Renal pelvis (tissue), 4 donors: ENCODE measurements around the gene CROCC2. TPM values are rescaled to one million over a fixed set of nuclear protein-coding genes. Genes with fewer than 3 reads are reported as not detected.

Source experiments
- DNase-seq: peaks from one replicate; pipeline ENCODE4 v3.0.0-alpha.2; 2013
- polyA plus RNA-seq, 3 donors: library from polyadenylated mRNA; unstranded; fragments of 120-200 nt; gene quantifications; one replicate each; pipeline ENCODE4 v1.2.1, GENCODE V29; 2013; ENCODE audit not compliant: insufficient read length in 3 of 3

Gene CROCC2
- polyA plus RNA-seq, 3 donors: 0.04 to 0.07 (median 0.06) TPM

- no peak for DNase-seq
Observed at GRCh38 chr2:241035818-241036396, 129.8 kb downstream of the CROCC2 start.

- DNase-seq: peak; percentile 8
Observed at GRCh38 chr2:241036397-241036963, 130.3 kb downstream of the CROCC2 start.

DNA sequence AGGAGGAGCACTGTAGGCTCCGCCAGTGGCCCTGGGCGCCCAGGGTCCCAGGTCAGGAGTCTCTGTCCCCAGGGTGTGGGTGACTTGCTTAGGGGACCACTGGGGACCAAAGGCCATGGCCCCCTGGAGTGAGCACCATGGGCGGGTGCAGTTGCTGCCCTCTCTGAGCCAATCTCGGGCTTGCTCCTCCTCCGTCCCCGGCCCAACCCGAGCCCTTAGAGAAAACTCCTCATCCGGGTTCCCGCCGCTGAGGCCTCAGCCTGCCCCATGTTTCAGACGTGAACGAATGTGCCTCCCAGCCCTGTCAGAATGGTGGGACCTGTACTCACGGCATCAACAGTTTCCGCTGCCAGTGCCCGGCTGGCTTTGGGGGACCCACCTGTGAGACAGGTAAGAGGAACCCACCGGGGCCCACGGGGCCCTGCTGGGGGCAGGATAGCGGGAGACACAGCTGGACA lies 130.9 kb downstream of the CROCC2 start:
- no peak for DNase-seq

DNA sequence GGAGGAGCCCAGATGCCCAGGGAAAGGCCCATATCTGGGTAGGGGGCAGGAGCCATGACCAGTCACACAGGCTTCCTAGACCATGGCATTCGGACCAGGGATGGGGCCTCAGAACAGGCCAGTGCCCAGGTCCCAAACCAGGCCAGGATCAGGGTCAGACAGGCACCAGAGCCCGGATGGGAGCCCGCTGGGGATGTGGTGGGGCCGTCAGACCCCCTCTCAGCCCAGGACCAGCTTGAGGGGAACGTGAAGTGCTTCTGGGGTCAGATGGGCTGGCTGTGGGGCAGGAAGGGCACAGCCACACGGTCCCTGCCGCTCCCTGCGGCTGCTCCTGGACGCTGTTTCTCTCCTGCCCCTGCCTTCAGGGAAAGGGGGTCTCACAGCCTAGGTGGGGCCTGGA lies 131.4 kb downstream of the CROCC2 start:
- DNase-seq: no peak

- no peak for DNase-seq
Observed at GRCh38 chr2:241038374-241039180, 132.4 kb downstream of the CROCC2 start.

- DNase-seq: no peak
Observed at GRCh38 chr2:241039416-241039815, 133.3 kb downstream of the CROCC2 start.

DNA sequence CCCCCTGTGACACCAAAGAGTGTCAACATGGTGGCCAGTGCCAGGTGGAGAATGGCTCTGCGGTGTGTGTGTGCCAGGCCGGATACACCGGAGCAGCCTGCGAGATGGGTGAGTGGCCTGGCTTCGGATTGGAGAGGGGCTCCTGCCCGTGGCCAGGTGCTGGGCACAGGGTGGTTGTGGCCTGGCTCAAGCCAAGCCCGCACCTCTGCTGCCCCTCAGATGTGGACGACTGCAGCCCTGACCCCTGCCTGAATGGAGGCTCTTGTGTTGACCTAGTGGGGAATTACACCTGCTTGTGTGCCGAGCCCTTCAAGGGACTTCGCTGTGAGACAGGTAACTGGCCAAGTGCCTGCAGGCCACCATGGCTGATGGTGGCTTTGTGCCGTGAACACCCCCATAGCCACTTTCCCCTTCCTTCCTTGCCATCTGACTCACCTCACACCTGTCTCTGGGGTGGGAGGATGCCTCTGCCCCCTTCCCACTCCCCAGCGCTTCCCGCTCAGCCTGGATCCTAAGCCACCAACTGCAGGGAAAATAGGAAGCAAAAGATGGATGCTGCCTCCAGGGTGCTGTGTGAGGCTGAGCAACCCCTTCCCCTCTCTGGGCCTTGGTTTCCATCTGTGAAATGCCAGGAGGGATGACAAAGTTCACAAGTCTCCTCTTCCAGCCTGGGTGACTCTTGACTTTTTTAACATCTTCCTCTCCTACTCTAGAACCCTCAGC lies 134.1 kb downstream of the CROCC2 start:
- no peak for DNase-seq

GRCh38 chr2:241041589-241042158 lies 135.5 kb downstream of the CROCC2 start:
- DNase-seq: no peak

Other genes with a start within 250 kb of the CROCC2 start
- gene AQP12B, start 223.5 kb upstream of the CROCC2 start, polyA plus RNA-seq: 1 to 10 TPM in 1 of 3 donors, under 1 TPM in 2; 0.57 to 3.4 (median 0.66) TPM
- gene AQP12A, start 214.5 kb upstream of the CROCC2 start, polyA plus RNA-seq: under 1 TPM; 0.30 to 0.92 (median 0.33) TPM
- 10 to 100 TPM; 12.3 to 17.8 (median 14.7) TPM for gene KIF1A, start 86.1 kb upstream of the CROCC2 start, polyA plus RNA-seq
- under 1 TPM; 0.11 to 0.23 (median 0.13) TPM for gene AGXT, start 37.5 kb upstream of the CROCC2 start, polyA plus RNA-seq
- gene MAB21L4, start 10.2 kb upstream of the CROCC2 start, polyA plus RNA-seq: 10 to 100 TPM; 10.7 to 11.2 (median 11.1) TPM
- 10 to 100 TPM in 2 of 3 donors, 1 to 10 TPM in 1; 7.6 to 11.0 (median 10.6) TPM for gene SNED1, start 92.3 kb downstream of the CROCC2 start, polyA plus RNA-seq
- 10 to 100 TPM; 66.2 to 81.5 (median 79.8) TPM for gene MTERF4, start 196.0 kb downstream of the CROCC2 start, polyA plus RNA-seq
- gene PASK, start 243.1 kb downstream of the CROCC2 start, polyA plus RNA-seq: 10 to 100 TPM; 15.1 to 26.7 (median 23.9) TPM
- gene PPP1R7, start 244.1 kb downstream of the CROCC2 start, polyA plus RNA-seq: 10 to 100 TPM; 70.0 to 79.5 (median 77.7) TPM